Heart left ventricle (tissue), 16 donors: ENCODE results near the gene ISLR. TPM values are rescaled to one million over a fixed set of nuclear protein-coding genes. Genes with fewer than 3 reads are reported as not detected.

Experiments used
- ATAC-seq, 4 donors: fragments of 200-7000 bp; cut with Tn5 transposase; one replicate each; pipeline ENCODE4 v1.9.1; 2020 to 2022; ENCODE audit warnings: moderate library complexity in 4 of 4, mild to moderate bottlenecking in 3 of 4, moderate number of reproducible peaks in 1 of 4
- DNase-seq, 5 donors: peaks; one replicate each; pipeline ENCODE4 v3.0.0-alpha.2; 2020
- H3K27ac ChIP-seq, 12 donors: fragments of 200-600 bp; sonication (generic) in 4 of 12; one replicate each; pipeline versions ENCODE4 v1.5.0 to v1.8.0; 2016 to 2022; ENCODE audit warnings: mild to moderate bottlenecking in 2 of 12
- H3K27me3 ChIP-seq, 9 donors: fragments of 200-600 bp; sonication (generic) in 2 of 9; one replicate each; pipeline versions ENCODE4 v1.5.1 to v1.8.0; 2016 to 2022; ENCODE audit warnings: mild to moderate bottlenecking in 3 of 9
- H3K36me3 ChIP-seq, 9 donors: fragments of 200-600 bp; sonication (generic) in 2 of 9; one replicate each; pipeline versions ENCODE4 v1.5.0 to v1.8.0; 2018 to 2022; ENCODE audit warnings: mild to moderate bottlenecking in 2 of 9
- H3K4me1 ChIP-seq, 12 donors: fragments of 200-600 bp; sonication (generic) in 4 of 12; one replicate each; pipeline versions ENCODE4 v1.5.0 to v1.8.0; 2016 to 2022; ENCODE audit warnings: mild to moderate bottlenecking in 3 of 12
- H3K4me3 ChIP-seq, 12 donors: fragments of 200-600 bp; sonication (generic) in 4 of 12; one replicate each; pipeline versions ENCODE4 v1.5.0 to v1.8.0; 2017 to 2022; ENCODE audit warnings: mild to moderate bottlenecking in 9 of 12, moderate library complexity in 4 of 12
- H3K9me3 ChIP-seq, 12 donors: fragments of 200-600 bp; sonication (generic) in 4 of 12; one replicate each; pipeline versions ENCODE4 v1.5.0 to v1.8.0; 2016 to 2022; ENCODE audit warnings: mild to moderate bottlenecking in 1 of 12
- POLR2A ChIP-seq, 2 donors: fragments of 450-650 bp; IDR thresholded peaks; one replicate each; pipeline ENCODE4 v1.6.1; 2017; ENCODE audit warnings: antibody characterized with exemption in 2 of 2, mild to moderate bottlenecking in 2 of 2, moderate library complexity in 2 of 2
- WGBS, 4 donors: extraction: QIAGEN DNeasy Blood & Tissue Kit in 2 of 4; methylation state at CpG; one replicate each; pipeline versions ENCODE4 v1.1.5 to v1.1.7; 2013 to 2018; 5-methylcytosine and 5-hydroxymethylcytosine counted together
- intact Hi-C, 10 donors: fragments of 100-400 bp; cut with DNase I; formaldehyde crosslinking; loops; one replicate each; pipeline versions ENCODE4 v1.11.1 to v1.14.2; 2022
- polyA plus RNA-seq, 2 donors: library from polyadenylated mRNA; stranded (reverse); fragments of 200-250 nt; gene quantifications; one replicate each; pipeline ENCODE4 v1.2.3, GENCODE V29; 2013
- total RNA-seq, 9 donors: library from RNA; depleted of rRNA in 2 of 9; stranded (reverse); fragments of >200 nt in 2 of 9; fragmentation: NEBNext Ultra II Directional in 3 of 9; extraction: Animal tissue kit (Norgen Biotek cat#: 25700) in 3 of 9; gene quantifications; one replicate each; pipeline versions ENCODE4 v1.1.0 to v1.2.4, GENCODE V29; 2016 to 2023
- TF ChIP-seq, protein P1 (sequence below), 12 donors: fragments of 200-600 bp; sonication (generic) in 4 of 12; IDR thresholded peaks; one replicate each; pipeline versions ENCODE4 v1.5.0 to v1.8.0; 2018 to 2022; ENCODE audit warnings: antibody characterized with exemption in 12 of 12, mild to moderate bottlenecking in 5 of 12
- donor health status: ischemic (EF 13 %, LVEDD 7.1; RV severe dilation, severe dysfunction).
- donor health status: healthy with polysubstance abuse.
- donor health status: DM: no; HTN: yes; CAD: no.
- donor health status: DM: no; HTN: no; CAD: no.
- donor health status: ischemic (EF 25% LVEDD 6.9; RV normal size, moderate dysfunction).
- donor health status: ischemic (EF 25% LVEDD 5.7; RV mildly dilated, moderate dysfunction).
- donor health status: healthy.
- donor health status: DM: yes; HTN: yes; CAD: no.
- donor health status: ischemic (EF 35%, LVEDD 5.7; RV mildly dilated, moderate dysfunction).
- donor health status: nonischemic (EF 11% LVEDD 7.7; RV severe dilation, severe dysfunction).
- donor health status: DM: yes; HTN: yes; CAD: no.
- donor health status: PGD.
- donor health status: ischemic (EF 29% LVEDD 5.4; RV normal size, mild dysfunction).
- donor health status: nonischemic (EF 23%, LVEDD 6.1; RV moderate dilation, normal function).

Gene ISLR
- total and polyA plus RNA-seq, 11 donors: 5.1 to 32.3 (median 16.6) TPM

GRCh38 chr15:74209997-74210671 lies 36.6 kb downstream of the ISLR start:
- DNase-seq (no peak), ATAC-seq (peak in 3 of 4 donors; percentile 8 to 68 (median 39))
- Histone ChIP-seq H3K27ac (no peak overlapping the region), H3K9me3 (no peaks in the 10 kb centered on the region), H3K27me3 (no peaks in the 10 kb centered on the region), H3K36me3 (no peaks in the 10 kb centered on the region), H3K4me3 (no peak overlapping the region), H3K4me1 (peaks cover 0 to 25% (median 6%) of the 10 kb centered on the region in 12 donors)
- TF ChIP-seq POLR2A (IDR thresholded peaks at IDR 0.05): no peak
- TF ChIP-seq, protein P1, sequence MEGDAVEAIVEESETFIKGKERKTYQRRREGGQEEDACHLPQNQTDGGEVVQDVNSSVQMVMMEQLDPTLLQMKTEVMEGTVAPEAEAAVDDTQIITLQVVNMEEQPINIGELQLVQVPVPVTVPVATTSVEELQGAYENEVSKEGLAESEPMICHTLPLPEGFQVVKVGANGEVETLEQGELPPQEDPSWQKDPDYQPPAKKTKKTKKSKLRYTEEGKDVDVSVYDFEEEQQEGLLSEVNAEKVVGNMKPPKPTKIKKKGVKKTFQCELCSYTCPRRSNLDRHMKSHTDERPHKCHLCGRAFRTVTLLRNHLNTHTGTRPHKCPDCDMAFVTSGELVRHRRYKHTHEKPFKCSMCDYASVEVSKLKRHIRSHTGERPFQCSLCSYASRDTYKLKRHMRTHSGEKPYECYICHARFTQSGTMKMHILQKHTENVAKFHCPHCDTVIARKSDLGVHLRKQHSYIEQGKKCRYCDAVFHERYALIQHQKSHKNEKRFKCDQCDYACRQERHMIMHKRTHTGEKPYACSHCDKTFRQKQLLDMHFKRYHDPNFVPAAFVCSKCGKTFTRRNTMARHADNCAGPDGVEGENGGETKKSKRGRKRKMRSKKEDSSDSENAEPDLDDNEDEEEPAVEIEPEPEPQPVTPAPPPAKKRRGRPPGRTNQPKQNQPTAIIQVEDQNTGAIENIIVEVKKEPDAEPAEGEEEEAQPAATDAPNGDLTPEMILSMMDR (IDR thresholded peaks at IDR 0.05): no peak
- 17 to 32% (median 27%) methylated on average over 4 of the region's 4 CpGs for WGBS, 4 donors
- intact Hi-C loops: no loop called here

DNA sequence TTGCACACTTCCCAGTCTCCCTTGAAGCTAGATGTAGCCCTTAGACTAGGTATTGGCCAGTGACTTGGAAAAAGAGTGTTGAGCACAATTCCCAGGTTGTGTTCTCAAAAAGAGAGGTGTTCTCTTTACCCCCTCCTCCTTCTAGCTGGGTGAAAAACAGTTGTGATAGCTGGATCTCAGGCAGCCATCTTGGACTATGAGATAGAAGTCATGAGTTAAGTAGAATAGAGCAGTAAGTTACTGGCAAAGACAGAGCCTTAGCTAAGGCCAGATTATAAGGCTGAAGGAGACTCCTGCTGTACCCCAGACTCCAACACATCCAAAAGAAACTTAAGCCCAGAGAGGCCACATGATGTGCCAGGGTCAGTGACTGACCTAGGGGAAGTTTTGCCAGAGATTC lies 37.2 kb downstream of the ISLR start:
- ATAC-seq: no peak
- intact Hi-C loops: no loop called here
- no peak for TF ChIP-seq POLR2A (IDR thresholded peaks at IDR 0.05)
- TF ChIP-seq, protein P1 (IDR thresholded peaks at IDR 0.05): no peak
- no peaks in the 10 kb centered on the region for H3K27me3 ChIP-seq
- DNase-seq: no peak
- peaks cover 0 to 20% (median 6%) of the 10 kb centered on the region in 12 donors for H3K4me1 ChIP-seq
- H3K9me3 ChIP-seq: no peaks in the 10 kb centered on the region
- H3K36me3 ChIP-seq: no peaks in the 10 kb centered on the region
- no peak overlapping the region for H3K4me3 ChIP-seq
- H3K27ac ChIP-seq: no peak overlapping the region

GRCh38 chr15:74211656-74212055 lies 38.1 kb downstream of the ISLR start:
- Histone ChIP-seq H3K4me1 (peaks cover 0 to 20% (median 6%) of the 10 kb centered on the region in 12 donors), H3K27ac (no peak overlapping the region), H3K27me3 (no peaks in the 10 kb centered on the region), H3K9me3 (no peaks in the 10 kb centered on the region), H3K4me3 (no peak overlapping the region), H3K36me3 (no peaks in the 10 kb centered on the region)
- intact Hi-C loops: no loop called here
- TF ChIP-seq, protein P1 (IDR thresholded peaks at IDR 0.05): no peak
- TF ChIP-seq POLR2A (IDR thresholded peaks at IDR 0.05): no peak
- no peak for DNase-seq
- no peak for ATAC-seq
- WGBS, 4 donors: 97 to 100% (median 100%) methylated on average over 1 of the region's 1 CpG

- no peak for TF ChIP-seq POLR2A (IDR thresholded peaks at IDR 0.05)
- TF ChIP-seq, protein P1 (IDR thresholded peaks at IDR 0.05): no peak
- DNase-seq (no peak), ATAC-seq (no peak)
- Histone ChIP-seq H3K27me3 (no peaks in the 10 kb centered on the region), H3K4me3 (no peak overlapping the region), H3K9me3 (no peaks in the 10 kb centered on the region), H3K36me3 (no peaks in the 10 kb centered on the region), H3K4me1 (peaks cover 0 to 20% (median 6%) of the 10 kb centered on the region in 12 donors), H3K27ac (no peak overlapping the region)
- 90 to 94% (median 93%) methylated on average over 9 of the region's 9 CpGs for WGBS, 4 donors
- intact Hi-C loops: no loop called here
Measured at GRCh38 chr15:74212494-74212893, 39.0 kb downstream of the ISLR start.
